ENCODE results near the gene DNASE1L3. TPM values are rescaled to one million over a fixed set of nuclear protein-coding genes. Genes with fewer than 3 reads are reported as not detected.

DNASE1L3 gene
- total RNA-seq, 1 donor = not detected

DNA sequence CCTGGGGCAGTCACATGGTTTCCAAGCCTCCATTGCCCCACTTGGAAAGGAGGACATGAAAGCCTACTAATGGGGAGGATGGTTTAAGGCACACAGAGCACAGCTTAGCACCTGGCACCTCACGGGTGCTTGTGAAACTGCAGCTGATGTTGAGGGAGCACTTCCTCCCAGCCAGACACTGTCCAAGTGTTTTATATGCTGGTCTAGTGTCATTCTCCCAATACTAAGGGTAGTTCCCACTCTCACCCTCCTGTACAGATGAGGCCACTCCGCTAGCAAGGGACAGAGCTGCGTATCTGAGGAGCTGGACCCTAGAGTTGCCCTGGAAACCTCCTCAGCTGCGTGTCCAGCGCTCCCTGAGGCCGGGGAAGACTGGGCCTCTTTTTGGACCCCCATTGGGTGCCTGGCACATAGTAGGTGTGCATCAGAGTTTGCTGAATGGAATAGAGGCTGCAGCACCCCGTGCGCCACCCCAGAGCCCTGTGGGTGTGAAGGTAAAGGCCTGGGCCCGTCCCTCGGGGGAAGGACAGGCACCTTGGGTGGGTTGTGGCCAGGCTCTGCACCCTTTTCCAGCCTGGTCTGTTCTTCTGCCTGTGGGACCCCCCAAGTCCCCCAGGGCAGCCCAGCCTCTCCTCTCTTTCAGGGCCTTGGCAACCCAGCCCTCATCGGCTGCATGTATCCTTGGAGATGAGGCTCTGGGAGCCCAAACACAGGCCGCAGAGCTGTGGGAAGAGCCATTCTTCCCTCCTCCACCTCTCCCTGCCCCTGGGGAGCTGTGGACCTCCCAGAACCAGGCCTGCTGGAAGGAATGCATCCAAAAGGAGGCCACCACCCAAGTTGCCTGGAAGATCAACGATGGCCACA, 31.3 kb downstream of the DNASE1L3 start:
- no peak for DNase-seq (ENCODE audit: low read depth)
- TF ChIP-seq, protein P1, sequence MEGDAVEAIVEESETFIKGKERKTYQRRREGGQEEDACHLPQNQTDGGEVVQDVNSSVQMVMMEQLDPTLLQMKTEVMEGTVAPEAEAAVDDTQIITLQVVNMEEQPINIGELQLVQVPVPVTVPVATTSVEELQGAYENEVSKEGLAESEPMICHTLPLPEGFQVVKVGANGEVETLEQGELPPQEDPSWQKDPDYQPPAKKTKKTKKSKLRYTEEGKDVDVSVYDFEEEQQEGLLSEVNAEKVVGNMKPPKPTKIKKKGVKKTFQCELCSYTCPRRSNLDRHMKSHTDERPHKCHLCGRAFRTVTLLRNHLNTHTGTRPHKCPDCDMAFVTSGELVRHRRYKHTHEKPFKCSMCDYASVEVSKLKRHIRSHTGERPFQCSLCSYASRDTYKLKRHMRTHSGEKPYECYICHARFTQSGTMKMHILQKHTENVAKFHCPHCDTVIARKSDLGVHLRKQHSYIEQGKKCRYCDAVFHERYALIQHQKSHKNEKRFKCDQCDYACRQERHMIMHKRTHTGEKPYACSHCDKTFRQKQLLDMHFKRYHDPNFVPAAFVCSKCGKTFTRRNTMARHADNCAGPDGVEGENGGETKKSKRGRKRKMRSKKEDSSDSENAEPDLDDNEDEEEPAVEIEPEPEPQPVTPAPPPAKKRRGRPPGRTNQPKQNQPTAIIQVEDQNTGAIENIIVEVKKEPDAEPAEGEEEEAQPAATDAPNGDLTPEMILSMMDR (IDR thresholded peaks at IDR 0.05; ENCODE audit: insufficient read depth, low read depth, low read length) = no peak
- no peak overlapping the region for H3K4me3 ChIP-seq (ENCODE audit: low read depth, low read length)

- DNase-seq (ENCODE audit: low read depth) = no peak
- no peak overlapping the region for H3K4me3 ChIP-seq (ENCODE audit: low read depth, low read length)
- TF ChIP-seq, protein P1 (IDR thresholded peaks at IDR 0.05; ENCODE audit: insufficient read depth, low read depth, low read length) = no peak
Observed at GRCh38 chr3:58178528-58179234, 32.1 kb downstream of the DNASE1L3 start.

- peak overlapping the region; percentile 51 for H3K4me3 ChIP-seq (ENCODE audit: low read depth, low read length)
- DNase-seq (ENCODE audit: low read depth) = peak; percentile 83
- TF ChIP-seq, protein P1 (IDR thresholded peaks at IDR 0.05; ENCODE audit: insufficient read depth, low read depth, low read length) = peak; percentile 87
Observed at GRCh38 chr3:58177747-58178527, 32.8 kb downstream of the DNASE1L3 start.

GRCh38 chr3:58176827-58177489, 33.8 kb downstream of the DNASE1L3 start:
- no peak for DNase-seq (ENCODE audit: low read depth)
- TF ChIP-seq, protein P1 (IDR thresholded peaks at IDR 0.05; ENCODE audit: insufficient read depth, low read depth, low read length) = no peak
- no peak overlapping the region for H3K4me3 ChIP-seq (ENCODE audit: low read depth, low read length)

GRCh38 chr3:58176185-58176530, 34.6 kb downstream of the DNASE1L3 start:
- no peak overlapping the region for H3K4me3 ChIP-seq (ENCODE audit: low read depth, low read length)
- TF ChIP-seq, protein P1 (IDR thresholded peaks at IDR 0.05; ENCODE audit: insufficient read depth, low read depth, low read length) = no peak
- DNase-seq (ENCODE audit: low read depth) = no peak
